GM23338 (cell line): Measurements from ENCODE around the gene KHDC3L. TPM values are rescaled to one million over a fixed set of nuclear protein-coding genes. Genes with fewer than 3 reads are reported as not detected.

Source experiments
- ATAC-seq: fragments of 200-7000 bp; cut with Tn5 transposase; 3 replicates; pipeline ENCODE4 v1.9.1; 2020
- DNase-seq: peaks from one replicate; pipeline ENCODE4 v3.0.0-alpha.2; 2015; ENCODE audit warnings: low spot score
- H2AFZ ChIP-seq: fragments of 200-600 bp; sonication (generic); 2 replicates; pipeline ENCODE4 v1.8.0; 2016; ENCODE audit warnings: antibody characterized with exemption, mild to moderate bottlenecking, moderate library complexity
- H3F3A ChIP-seq: fragments of 200-600 bp; sonication (generic); replicated peaks from 2 replicates; pipeline ENCODE4 v1.8.0; 2017; ENCODE audit warnings: antibody characterized with exemption, mixed run types, low read depth
- H3K27ac ChIP-seq: fragments of 200-600 bp; sonication (generic); 2 replicates; pipeline ENCODE4 v1.6.1; 2016; ENCODE audit warnings: low read depth
- H3K27me3 ChIP-seq: fragments of 200-600 bp; sonication (generic); 2 replicates; pipeline ENCODE4 v1.8.0; 2016; ENCODE audit warnings: mild to moderate bottlenecking, mixed run types, moderate library complexity; ENCODE audit not compliant: insufficient read depth
- H3K36me3 ChIP-seq: fragments of 200-600 bp; sonication (generic); 2 replicates; pipeline ENCODE4 v1.8.0; 2016; ENCODE audit warnings: mild to moderate bottlenecking; ENCODE audit not compliant: insufficient read depth
- H3K4me1 ChIP-seq: fragments of 200-600 bp; sonication (generic); 2 replicates; pipeline ENCODE4 v1.8.0; 2016; ENCODE audit warnings: mild to moderate bottlenecking, moderate library complexity; ENCODE audit not compliant: insufficient read depth
- H3K4me2 ChIP-seq: fragments of 200-600 bp; sonication (generic); 2 replicates; pipeline ENCODE4 v1.7.1; 2017; ENCODE audit warnings: mixed run types
- H3K4me3 ChIP-seq: fragments of 200-600 bp; sonication (generic); 2 replicates; pipeline ENCODE4 v1.6.1; 2016; ENCODE audit warnings: mixed run types
- H3K79me2 ChIP-seq: fragments of 200-600 bp; sonication (generic); replicated peaks from 2 replicates; pipeline ENCODE4 v1.8.0; 2017; ENCODE audit warnings: mild to moderate bottlenecking; ENCODE audit not compliant: insufficient read depth
- H3K9me2 ChIP-seq: fragments of 200-600 bp; sonication (generic); 2 replicates; pipeline ENCODE4 v1.8.0; 2017; ENCODE audit not compliant: insufficient read depth
- H4K20me1 ChIP-seq: fragments of 200-600 bp; sonication (generic); replicated peaks from 2 replicates; pipeline ENCODE4 v1.8.0; 2017; ENCODE audit warnings: mild to moderate bottlenecking; ENCODE audit not compliant: insufficient read depth
- H3K27ac Mint-ChIP-seq: 2 replicates; pipeline ENCODE4 v1.8.0; 2020; ENCODE audit warnings: inconsistent platforms, mild to moderate bottlenecking, moderate library complexity, mixed read lengths
- H3K27me3 Mint-ChIP-seq: 3 replicates; pipeline ENCODE4 v1.8.0; 2022; ENCODE audit warnings: low read depth, mild to moderate bottlenecking, moderate library complexity, mixed read lengths, inconsistent platforms; ENCODE audit not compliant: insufficient read depth, poor library complexity
- H3K36me3 Mint-ChIP-seq: 3 replicates; pipeline ENCODE4 v1.8.0; 2021; ENCODE audit warnings: low read depth, mild to moderate bottlenecking, inconsistent platforms, moderate library complexity, mixed read lengths
- H3K4me1 Mint-ChIP-seq: 3 replicates; pipeline ENCODE4 v1.8.0; 2020; ENCODE audit warnings: mild to moderate bottlenecking, inconsistent platforms, mixed read lengths
- H3K4me3 Mint-ChIP-seq: 3 replicates; pipeline ENCODE4 v1.8.0; 2021; ENCODE audit warnings: moderate library complexity, mild to moderate bottlenecking, inconsistent platforms, mixed read lengths
- H3K9me3 Mint-ChIP-seq: 3 replicates; pipeline ENCODE4 v1.8.0; 2020; ENCODE audit warnings: moderate library complexity, mild to moderate bottlenecking, inconsistent platforms, mixed read lengths
- CREB1 ChIP-seq: fragments of 250-450 bp; sonication (Bioruptor Pico); IDR thresholded peaks from 2 replicates; pipeline ENCODE4 v1.5.0; 2020; ENCODE audit warnings: low read depth, mild to moderate bottlenecking, moderate library complexity
- CTCF ChIP-seq, 2 experiments: fragments of 200-600 bp in 1 of 2; sonication (generic) in 1 of 2; conservative IDR thresholded peaks; 2 replicates each; pipeline versions ENCODE4 v1.5.1 to v1.6.1; 2016 to 2017; ENCODE audit warnings: antibody characterized with exemption in 2 of 2, low read depth in 2 of 2, mild to moderate bottlenecking in 2 of 2, moderate library complexity in 1 of 2
- EZH2 ChIP-seq: fragments of 200-600 bp; sonication (generic); IDR thresholded peaks from one replicate; pipeline ENCODE4 v1.8.0; 2017; ENCODE audit warnings: antibody characterized with exemption, mild to moderate bottlenecking, low read depth; ENCODE audit not compliant: unreplicated experiment
- EZH2phosphoT487 ChIP-seq: fragments of 200-600 bp; sonication (generic); IDR thresholded peaks from one replicate; pipeline ENCODE4 v1.8.1; 2018; ENCODE audit warnings: antibody characterized with exemption; ENCODE audit not compliant: unreplicated experiment
- JUNB ChIP-seq: IDR thresholded peaks from one replicate; pipeline ENCODE4 v1.6.1; 2016; ENCODE audit warnings: antibody characterized with exemption; ENCODE audit not compliant: unreplicated experiment
- NANOG ChIP-seq: IDR thresholded peaks from 2 replicates; pipeline ENCODE4 v1.6.1; 2016; ENCODE audit warnings: antibody characterized with exemption, borderline replicate concordance
- POLR2AphosphoS5 ChIP-seq: IDR thresholded peaks from 2 replicates; pipeline ENCODE4 v1.6.1; 2016; ENCODE audit warnings: antibody characterized with exemption, low read depth
- STAT1 ChIP-seq: IDR thresholded peaks from one replicate; pipeline ENCODE4 v1.6.1; 2016; ENCODE audit warnings: antibody characterized with exemption; ENCODE audit not compliant: unreplicated experiment
- ZNF114 ChIP-seq: fragments of 250-450 bp; sonication (Bioruptor Pico); IDR thresholded peaks from 2 replicates; pipeline ENCODE4 v1.5.0; 2020; ENCODE audit warnings: mild to moderate bottlenecking, moderate library complexity
- ZNF331 ChIP-seq: fragments of 250-450 bp; sonication (Bioruptor Pico); IDR thresholded peaks from 2 replicates; pipeline ENCODE4 v1.5.0; 2020; ENCODE audit warnings: low read depth, mild to moderate bottlenecking, moderate library complexity
- ZNF462 ChIP-seq: fragments of 250-450 bp; sonication (Bioruptor Pico); IDR thresholded peaks from 2 replicates; pipeline ENCODE4 v1.5.0; 2020; ENCODE audit warnings: mild to moderate bottlenecking, moderate library complexity
- polyA plus RNA-seq: library from polyadenylated mRNA; unstranded; fragments of >200 nt; fragmentation: Nextera tagmentation; extraction: Ambion mirVana; gene quantifications from 2 replicates; pipeline ENCODE4 v1.2.1, GENCODE V29; 2016
- total RNA-seq: library from RNA; depleted of rRNA; stranded (reverse); fragments of >200 nt; shearing (Covaris generic); gene quantifications from 2 replicates; pipeline ENCODE4 v1.2.3, GENCODE V29; 2014
- TF ChIP-seq, protein P1 (sequence below): IDR thresholded peaks from 2 replicates; pipeline ENCODE4 v1.6.1; 2016; ENCODE audit warnings: antibody characterized with exemption
- TF ChIP-seq, protein P2 (sequence below): IDR thresholded peaks from one replicate; pipeline ENCODE4 v1.6.1; 2018; ENCODE audit warnings: antibody characterized with exemption; ENCODE audit not compliant: unreplicated experiment

KHDC3L gene
- total and polyA plus RNA-seq, 2 experiments from 2014 or later = not detected

DNA sequence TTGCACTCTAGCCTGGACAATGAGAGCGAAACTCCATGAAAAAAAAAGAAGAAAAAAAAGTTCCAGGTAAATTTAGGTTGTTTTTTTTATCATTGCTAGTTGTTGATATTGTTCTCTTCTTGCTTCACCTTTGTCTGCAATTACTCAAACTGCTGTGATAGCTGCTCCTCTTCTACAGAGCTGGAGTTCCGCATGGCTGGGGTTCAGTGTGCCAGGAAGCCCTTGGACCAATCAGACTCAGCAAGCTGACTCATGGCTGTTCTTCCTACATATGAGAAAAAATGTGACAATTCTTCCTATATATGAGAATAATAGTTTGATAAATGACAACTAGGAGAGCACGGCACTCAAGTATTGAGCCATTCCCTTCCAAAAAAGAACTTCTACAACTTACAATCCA lies 36.8 kb upstream of the KHDC3L start:
- Histone ChIP-seq H3K27me3 (no peaks in the 10 kb centered on the region), H4K20me1 (no peaks in the 10 kb centered on the region), H3K4me1 (no peaks in the 10 kb centered on the region), H3F3A (no peaks in the 10 kb centered on the region), H2AFZ (no peak overlapping the region), H3K9me2 (no peaks in the 10 kb centered on the region), H3K36me3 (no peaks in the 10 kb centered on the region), H3K79me2 (no peaks in the 10 kb centered on the region), H3K4me2 (no peak overlapping the region), H3K27ac (no peak overlapping the region), H3K4me3 (no peak overlapping the region)
- Mint-ChIP-seq H3K27me3 (peaks cover 3% of the 10 kb centered on the region), H3K27ac (no peak overlapping the region), H3K4me3 (no peak overlapping the region), H3K36me3 (peaks cover 2% of the 10 kb centered on the region; the same call in 2 of the 3 replicates), H3K9me3 (peaks cover 4% of the 10 kb centered on the region; the same call in 2 of the 3 replicates), H3K4me1 (0 out of 3 replicates have a peak, but pooled peaks cover 3% of the 10 kb centered on the region)
- no peak for DNase-seq
- ATAC-seq = no peak
- no peak for TF ChIP-seq CREB1
- TF ChIP-seq ZNF114 (CRISPR knock-in tag) = no peak
- TF ChIP-seq STAT1 = no peak
- no peak for TF ChIP-seq ZNF462 (CRISPR knock-in tag)
- TF ChIP-seq, protein P1, sequence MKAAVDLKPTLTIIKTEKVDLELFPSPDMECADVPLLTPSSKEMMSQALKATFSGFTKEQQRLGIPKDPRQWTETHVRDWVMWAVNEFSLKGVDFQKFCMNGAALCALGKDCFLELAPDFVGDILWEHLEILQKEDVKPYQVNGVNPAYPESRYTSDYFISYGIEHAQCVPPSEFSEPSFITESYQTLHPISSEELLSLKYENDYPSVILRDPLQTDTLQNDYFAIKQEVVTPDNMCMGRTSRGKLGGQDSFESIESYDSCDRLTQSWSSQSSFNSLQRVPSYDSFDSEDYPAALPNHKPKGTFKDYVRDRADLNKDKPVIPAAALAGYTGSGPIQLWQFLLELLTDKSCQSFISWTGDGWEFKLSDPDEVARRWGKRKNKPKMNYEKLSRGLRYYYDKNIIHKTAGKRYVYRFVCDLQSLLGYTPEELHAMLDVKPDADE = no peak
- no peak for TF ChIP-seq POLR2AphosphoS5
- TF ChIP-seq EZH2phosphoT487 = no peak
- TF ChIP-seq ZNF331 = no peak
- no peak for TF ChIP-seq CTCF (conservative IDR thresholded peaks at IDR 0.05; ENCODE audit: low read depth in 2 of 2)
- TF ChIP-seq, protein P2, sequence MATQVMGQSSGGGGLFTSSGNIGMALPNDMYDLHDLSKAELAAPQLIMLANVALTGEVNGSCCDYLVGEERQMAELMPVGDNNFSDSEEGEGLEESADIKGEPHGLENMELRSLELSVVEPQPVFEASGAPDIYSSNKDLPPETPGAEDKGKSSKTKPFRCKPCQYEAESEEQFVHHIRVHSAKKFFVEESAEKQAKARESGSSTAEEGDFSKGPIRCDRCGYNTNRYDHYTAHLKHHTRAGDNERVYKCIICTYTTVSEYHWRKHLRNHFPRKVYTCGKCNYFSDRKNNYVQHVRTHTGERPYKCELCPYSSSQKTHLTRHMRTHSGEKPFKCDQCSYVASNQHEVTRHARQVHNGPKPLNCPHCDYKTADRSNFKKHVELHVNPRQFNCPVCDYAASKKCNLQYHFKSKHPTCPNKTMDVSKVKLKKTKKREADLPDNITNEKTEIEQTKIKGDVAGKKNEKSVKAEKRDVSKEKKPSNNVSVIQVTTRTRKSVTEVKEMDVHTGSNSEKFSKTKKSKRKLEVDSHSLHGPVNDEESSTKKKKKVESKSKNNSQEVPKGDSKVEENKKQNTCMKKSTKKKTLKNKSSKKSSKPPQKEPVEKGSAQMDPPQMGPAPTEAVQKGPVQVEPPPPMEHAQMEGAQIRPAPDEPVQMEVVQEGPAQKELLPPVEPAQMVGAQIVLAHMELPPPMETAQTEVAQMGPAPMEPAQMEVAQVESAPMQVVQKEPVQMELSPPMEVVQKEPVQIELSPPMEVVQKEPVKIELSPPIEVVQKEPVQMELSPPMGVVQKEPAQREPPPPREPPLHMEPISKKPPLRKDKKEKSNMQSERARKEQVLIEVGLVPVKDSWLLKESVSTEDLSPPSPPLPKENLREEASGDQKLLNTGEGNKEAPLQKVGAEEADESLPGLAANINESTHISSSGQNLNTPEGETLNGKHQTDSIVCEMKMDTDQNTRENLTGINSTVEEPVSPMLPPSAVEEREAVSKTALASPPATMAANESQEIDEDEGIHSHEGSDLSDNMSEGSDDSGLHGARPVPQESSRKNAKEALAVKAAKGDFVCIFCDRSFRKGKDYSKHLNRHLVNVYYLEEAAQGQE = no peak
- no peak for TF ChIP-seq NANOG
- no peak for TF ChIP-seq JUNB
- TF ChIP-seq EZH2 = no peak
